ENCODE data around the gene MPV17.

DNA sequence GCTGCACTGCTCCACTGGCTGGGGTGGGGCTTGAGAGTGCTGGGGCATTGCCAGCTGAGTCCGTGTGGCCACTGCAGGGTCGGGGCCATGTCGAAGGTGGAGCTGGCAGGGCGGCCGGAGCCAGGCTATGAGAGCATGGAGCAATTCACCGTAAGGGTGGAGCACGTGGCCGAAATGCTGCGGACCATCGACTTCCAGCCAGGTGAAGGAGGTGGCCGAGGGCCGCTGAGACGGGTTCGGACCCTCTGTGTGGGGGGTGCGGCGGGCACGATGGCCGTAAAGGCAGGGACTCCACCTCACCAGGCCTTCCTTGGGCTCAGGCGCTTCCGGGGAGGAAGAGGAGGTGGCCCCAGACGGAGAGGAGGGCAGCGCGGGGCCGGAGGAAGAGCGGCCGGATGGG lies 16.8 kb downstream of the MPV17 start:
- TF ChIP-seq, protein P1, sequence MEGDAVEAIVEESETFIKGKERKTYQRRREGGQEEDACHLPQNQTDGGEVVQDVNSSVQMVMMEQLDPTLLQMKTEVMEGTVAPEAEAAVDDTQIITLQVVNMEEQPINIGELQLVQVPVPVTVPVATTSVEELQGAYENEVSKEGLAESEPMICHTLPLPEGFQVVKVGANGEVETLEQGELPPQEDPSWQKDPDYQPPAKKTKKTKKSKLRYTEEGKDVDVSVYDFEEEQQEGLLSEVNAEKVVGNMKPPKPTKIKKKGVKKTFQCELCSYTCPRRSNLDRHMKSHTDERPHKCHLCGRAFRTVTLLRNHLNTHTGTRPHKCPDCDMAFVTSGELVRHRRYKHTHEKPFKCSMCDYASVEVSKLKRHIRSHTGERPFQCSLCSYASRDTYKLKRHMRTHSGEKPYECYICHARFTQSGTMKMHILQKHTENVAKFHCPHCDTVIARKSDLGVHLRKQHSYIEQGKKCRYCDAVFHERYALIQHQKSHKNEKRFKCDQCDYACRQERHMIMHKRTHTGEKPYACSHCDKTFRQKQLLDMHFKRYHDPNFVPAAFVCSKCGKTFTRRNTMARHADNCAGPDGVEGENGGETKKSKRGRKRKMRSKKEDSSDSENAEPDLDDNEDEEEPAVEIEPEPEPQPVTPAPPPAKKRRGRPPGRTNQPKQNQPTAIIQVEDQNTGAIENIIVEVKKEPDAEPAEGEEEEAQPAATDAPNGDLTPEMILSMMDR (IDR thresholded peaks at IDR 0.05; ENCODE audit: low read length), result no peak
- no peak for TF ChIP-seq EZH2 (IDR thresholded peaks at IDR 0.05; ENCODE audit: borderline replicate concordance, low read length)
